ENCODE measurements around the gene ITIH4. TPM values are rescaled to one million over a fixed set of nuclear protein-coding genes. Genes with fewer than 3 reads are reported as not detected.
A peak's percentile ranks its signal among the peaks of the same experiment; 100 is the strongest.

The ITIH4 gene
- total RNA-seq, 1 donor from 2014 or later, result 8.0 TPM

- H3K4me3 Mint-ChIP-seq (ENCODE audit: unreplicated experiment), result no peak overlapping the region
- peaks cover 5% of the 10 kb centered on the region for H3K27me3 Mint-ChIP-seq (ENCODE audit: unreplicated experiment)
- peak; percentile 21 for DNase-seq
- no peak overlapping the region for H3K27ac Mint-ChIP-seq (ENCODE audit: unreplicated experiment)
- no peaks in the 10 kb centered on the region for H3K36me3 Mint-ChIP-seq (ENCODE audit: unreplicated experiment)
- TF ChIP-seq CTCF (IDR thresholded peaks at IDR 0.05; ENCODE audit: partially characterized antibody, unreplicated experiment), result no peak
- peaks cover 5% of the 10 kb centered on the region for H3K4me1 Mint-ChIP-seq (ENCODE audit: low read depth, unreplicated experiment)
- peaks cover 4% of the 10 kb centered on the region for H3K9me3 Mint-ChIP-seq (ENCODE audit: unreplicated experiment)
These were observed 42.5 kb downstream of the ITIH4 start for GRCh38 chr3:52787672-52788625.

- Mint-ChIP-seq H3K4me3 (ENCODE audit: unreplicated experiment) (no peak overlapping the region), H3K27ac (ENCODE audit: unreplicated experiment) (no peak overlapping the region)
- TF ChIP-seq CTCF (IDR thresholded peaks at IDR 0.05; ENCODE audit: partially characterized antibody, unreplicated experiment), result no peak
These were observed 43.2 kb downstream of the ITIH4 start for GRCh38 chr3:52787246-52787645.

GRCh38 chr3:52786330-52787215 lies 43.9 kb downstream of the ITIH4 start:
- Mint-ChIP-seq H3K27ac (ENCODE audit: unreplicated experiment) (no peak overlapping the region), H3K36me3 (ENCODE audit: unreplicated experiment) (no peaks in the 10 kb centered on the region), H3K4me1 (ENCODE audit: low read depth, unreplicated experiment) (peaks cover 2% of the 10 kb centered on the region), H3K27me3 (ENCODE audit: unreplicated experiment) (peaks cover 5% of the 10 kb centered on the region), H3K4me3 (ENCODE audit: unreplicated experiment) (no peak overlapping the region), H3K9me3 (ENCODE audit: unreplicated experiment) (peaks cover 2% of the 10 kb centered on the region)
- no peak for TF ChIP-seq CTCF (IDR thresholded peaks at IDR 0.05; ENCODE audit: partially characterized antibody, unreplicated experiment)
- peak; percentile 2 for DNase-seq

More at GRCh38 chr3:52787246-52787645, 43.2 kb downstream of the ITIH4 start:
- Mint-ChIP-seq H3K36me3 (ENCODE audit: unreplicated experiment) (no peaks in the 10 kb centered on the region), H3K4me1 (ENCODE audit: low read depth, unreplicated experiment) (peaks cover 2% of the 10 kb centered on the region), H3K9me3 (ENCODE audit: unreplicated experiment) (peaks cover 2% of the 10 kb centered on the region), H3K27me3 (ENCODE audit: unreplicated experiment) (peaks cover 5% of the 10 kb centered on the region)
- DNase-seq, result peak; percentile 9

- H3K9me3 Mint-ChIP-seq (ENCODE audit: unreplicated experiment), result peaks cover 3% of the 10 kb centered on the region
- DNase-seq, result peak; percentile 4
- peaks cover 2% of the 10 kb centered on the region for H3K4me1 Mint-ChIP-seq (ENCODE audit: low read depth, unreplicated experiment)
- H3K27ac Mint-ChIP-seq (ENCODE audit: unreplicated experiment), result no peak overlapping the region
- no peak overlapping the region for H3K4me3 Mint-ChIP-seq (ENCODE audit: unreplicated experiment)
- no peaks in the 10 kb centered on the region for H3K36me3 Mint-ChIP-seq (ENCODE audit: unreplicated experiment)
- TF ChIP-seq CTCF (IDR thresholded peaks at IDR 0.05; ENCODE audit: partially characterized antibody, unreplicated experiment), result no peak
- H3K27me3 Mint-ChIP-seq (ENCODE audit: unreplicated experiment), result peaks cover 6% of the 10 kb centered on the region
These were observed 45.4 kb downstream of the ITIH4 start for GRCh38 chr3:52784931-52785590.

Data from glutamatergic neuron (in vitro differentiated cells).